Measurements from ENCODE around the gene TRAF6. TPM values are rescaled to one million over a fixed set of nuclear protein-coding genes. Genes with fewer than 3 reads are reported as not detected.

TRAF6 gene
- total and polyA plus RNA-seq, 2 donors (not counting 3 experiments of a cell fraction or from before 2014, with no cell fraction given) = 6.0 to 14.2 TPM

GRCh38 chr11:36480833-36481232, 29.2 kb downstream of the TRAF6 start:
- Histone ChIP-seq H3K4me1 (ENCODE audit: control insufficient read depth, extremely low read depth, insufficient read depth, low read length) (no peaks in the 10 kb centered on the region), H3K9ac (replicated peaks; ENCODE audit: extremely low read depth, insufficient read depth, low read length) (no peak overlapping the region), H3K27ac (ENCODE audit: insufficient read depth, low read depth, low read length) (no peak overlapping the region), H3K4me3 (replicated peaks in 1 of 3; ENCODE audit: insufficient read depth in 1 of 3, low read depth in 1 of 3, low read length in 3 of 3) (no peak overlapping the region), H4K20me1 (replicated peaks; ENCODE audit: control insufficient read depth, extremely low read depth, insufficient read depth, low read length) (no peaks in the 10 kb centered on the region), H3K9me1 (replicated peaks; ENCODE audit: control insufficient read depth, extremely low read depth, insufficient read depth, low read length) (no peaks in the 10 kb centered on the region), H3K9me3 (replicated peaks; ENCODE audit: control insufficient read depth, insufficient read depth, low read length) (no peaks in the 10 kb centered on the region), H3K4me2 (ENCODE audit: insufficient read depth, low read length) (no peak overlapping the region), H3K27me3 (ENCODE audit: control insufficient read depth in 2 of 2, insufficient read depth in 2 of 2, low read length in 2 of 2) (no peaks in the 10 kb centered on the region), H3K79me2 (ENCODE audit: control insufficient read depth, insufficient read depth, low read length) (no peaks in the 10 kb centered on the region), H3K36me3 (ENCODE audit: control insufficient read depth in 2 of 2, extremely low read depth in 1 of 2, insufficient read depth in 2 of 2, low read length in 2 of 2) (peaks cover 5 to 7% of the 10 kb centered on the region in 2 experiments), H2AFZ (ENCODE audit: low read depth, low read length) (no peak overlapping the region)
- CTCF ChIA-PET = interaction anchor here (0.9 to 5.7 kb wide), 11 partner anchors 12 to 658 kb away, joined by 3 to 306 read pairs (median 4); partner anchors contain the start of genes COMMD9 and PRR5L
- BruUV-seq (replicated peaks) = no TSS peak
- FAIRE-seq (no peak), DNase-seq (ENCODE audit: low read depth, low spot score) (no peak)
- POLR2A ChIA-PET = interaction anchor here (0.7 kb wide), 1 partner anchor 106 kb away, joined by 3 read pairs; no protein-coding TSS in a partner anchor
- TF ChIP-seq POLR2AphosphoS5 (IDR thresholded peaks at IDR 0.05; ENCODE audit: insufficient read depth, low read depth, low read length) (no peak), POLR2A (IDR thresholded peaks at IDR 0.05; ENCODE audit: low read depth, low read length) (no peak), MAX (IDR thresholded peaks at IDR 0.05; ENCODE audit: insufficient read depth, insufficient read length) (no peak), JUN (IDR thresholded peaks at IDR 0.05; ENCODE audit: borderline replicate concordance, insufficient read depth, insufficient read length, low read depth) (no peak), EZH2 (IDR thresholded peaks at IDR 0.05; ENCODE audit: borderline replicate concordance, low read depth, low read length, severe bottlenecking) (no peak), MYC (IDR thresholded peaks at IDR 0.05; ENCODE audit: low read depth, low read length) (no peak), FOS (IDR thresholded peaks at IDR 0.05; ENCODE audit: borderline replicate concordance, insufficient read depth, low read length) (no peak), GATA2 (IDR thresholded peaks at IDR 0.05; ENCODE audit: insufficient read depth, insufficient read length, low read depth, low read length) (no peak)
- TF ChIP-seq, protein P1, sequence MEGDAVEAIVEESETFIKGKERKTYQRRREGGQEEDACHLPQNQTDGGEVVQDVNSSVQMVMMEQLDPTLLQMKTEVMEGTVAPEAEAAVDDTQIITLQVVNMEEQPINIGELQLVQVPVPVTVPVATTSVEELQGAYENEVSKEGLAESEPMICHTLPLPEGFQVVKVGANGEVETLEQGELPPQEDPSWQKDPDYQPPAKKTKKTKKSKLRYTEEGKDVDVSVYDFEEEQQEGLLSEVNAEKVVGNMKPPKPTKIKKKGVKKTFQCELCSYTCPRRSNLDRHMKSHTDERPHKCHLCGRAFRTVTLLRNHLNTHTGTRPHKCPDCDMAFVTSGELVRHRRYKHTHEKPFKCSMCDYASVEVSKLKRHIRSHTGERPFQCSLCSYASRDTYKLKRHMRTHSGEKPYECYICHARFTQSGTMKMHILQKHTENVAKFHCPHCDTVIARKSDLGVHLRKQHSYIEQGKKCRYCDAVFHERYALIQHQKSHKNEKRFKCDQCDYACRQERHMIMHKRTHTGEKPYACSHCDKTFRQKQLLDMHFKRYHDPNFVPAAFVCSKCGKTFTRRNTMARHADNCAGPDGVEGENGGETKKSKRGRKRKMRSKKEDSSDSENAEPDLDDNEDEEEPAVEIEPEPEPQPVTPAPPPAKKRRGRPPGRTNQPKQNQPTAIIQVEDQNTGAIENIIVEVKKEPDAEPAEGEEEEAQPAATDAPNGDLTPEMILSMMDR (IDR thresholded peaks at IDR 0.05; ENCODE audit: extremely low read depth in 1 of 2, insufficient read depth in 1 of 2, low read depth in 1 of 2, low read length in 2 of 2) = no peak
- dilution Hi-C loops (cut with MboI; ENCODE audit: extremely low pct_ligation_motif_present, low sequenced_read_pairs) = no loop called here
- intact Hi-C loops (cut with micrococcal nuclease) = no loop called here
